Muscle of leg (tissue), 11 donors: ENCODE results near the gene ECSIT. TPM values are rescaled to one million over a fixed set of nuclear protein-coding genes. Genes with fewer than 3 reads are reported as not detected.
A peak's percentile ranks its signal among the peaks of the same experiment; 100 is the strongest.
"Not testable (repeated sequence)": the region's sequence is repeated elsewhere in the genome, so short reads cannot be mapped to it uniquely, and the experiment has no call there.

Source experiments
- DNase-seq: peaks from one replicate; pipeline ENCODE4 v3.0.0; 2013
- H3K27ac ChIP-seq: one replicate; pipeline ENCODE4 v1.5.1; 2013; ENCODE audit warnings: mild to moderate bottlenecking, low read length, control low read depth
- H3K27me3 ChIP-seq: one replicate; pipeline ENCODE4 v1.6.1; 2013; ENCODE audit warnings: low read length; ENCODE audit not compliant: control insufficient read depth, insufficient read depth
- H3K36me3 ChIP-seq: one replicate; pipeline ENCODE4 v1.6.1; 2013; ENCODE audit warnings: low read length; ENCODE audit not compliant: control insufficient read depth, insufficient read depth
- H3K4me1 ChIP-seq: one replicate; pipeline ENCODE4 v1.6.1; 2013; ENCODE audit warnings: low read length; ENCODE audit not compliant: control insufficient read depth, insufficient read depth
- H3K4me3 ChIP-seq: one replicate; pipeline ENCODE4 v1.5.1; 2013; ENCODE audit warnings: low read length, control low read depth
- H3K9me3 ChIP-seq: replicated peaks from 2 replicates; pipeline ENCODE4 v1.6.1; 2013; ENCODE audit warnings: low read depth, low read length; ENCODE audit not compliant: control insufficient read depth
- WGBS: methylation state at CpG from one replicate; pipeline ENCODE4 v1.1.5; 2013; ENCODE audit warnings: missing lambda C conversion rate; ENCODE audit not compliant: insufficient coverage; 5-methylcytosine and 5-hydroxymethylcytosine counted together
- polyA plus RNA-seq, 8 donors: library from polyadenylated mRNA; unstranded; fragments of 120-200 nt; gene quantifications; one replicate each; pipeline versions ENCODE4 v1.2.1 to v1.2.3, GENCODE V29; 2013; ENCODE audit warnings: inconsistent platforms in 1 of 8, low replicate concordance in 1 of 8; ENCODE audit not compliant: insufficient read length in 8 of 8, insufficient read depth in 1 of 8
- total RNA-seq: library from RNA; stranded (reverse); fragments of 120-200 nt; gene quantifications from one replicate; pipeline ENCODE4 v1.2.4, GENCODE V29; 2013

ECSIT gene
- total and polyA plus RNA-seq, 9 donors = 39.6 to 51.4 (median 44.3) TPM

DNA sequence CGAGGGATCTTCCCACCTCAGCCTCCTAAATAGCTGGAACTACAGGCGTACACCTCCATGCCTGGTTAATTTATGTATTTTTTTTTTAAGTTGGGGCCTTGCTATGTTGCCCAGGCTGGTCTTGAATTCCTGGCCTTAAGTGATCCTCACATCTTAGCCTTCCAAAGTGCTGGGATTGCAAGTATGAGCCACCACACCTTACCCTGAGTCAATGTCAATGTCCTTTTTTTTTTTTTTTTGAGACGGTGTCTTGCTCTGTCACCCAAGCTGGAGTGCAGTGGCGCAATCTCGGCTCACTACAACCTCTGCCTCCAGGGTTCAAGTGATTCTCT is 36.7 kb upstream of the ECSIT start:
- H3K4me1 ChIP-seq, H3K27me3 ChIP-seq, DNase-seq, H3K9me3 ChIP-seq, H3K4me3 ChIP-seq, H3K27ac ChIP-seq, H3K36me3 ChIP-seq: not testable (repeated sequence)
- WGBS = no CpG with 5 or more reads among the region's 5 CpGs

DNA sequence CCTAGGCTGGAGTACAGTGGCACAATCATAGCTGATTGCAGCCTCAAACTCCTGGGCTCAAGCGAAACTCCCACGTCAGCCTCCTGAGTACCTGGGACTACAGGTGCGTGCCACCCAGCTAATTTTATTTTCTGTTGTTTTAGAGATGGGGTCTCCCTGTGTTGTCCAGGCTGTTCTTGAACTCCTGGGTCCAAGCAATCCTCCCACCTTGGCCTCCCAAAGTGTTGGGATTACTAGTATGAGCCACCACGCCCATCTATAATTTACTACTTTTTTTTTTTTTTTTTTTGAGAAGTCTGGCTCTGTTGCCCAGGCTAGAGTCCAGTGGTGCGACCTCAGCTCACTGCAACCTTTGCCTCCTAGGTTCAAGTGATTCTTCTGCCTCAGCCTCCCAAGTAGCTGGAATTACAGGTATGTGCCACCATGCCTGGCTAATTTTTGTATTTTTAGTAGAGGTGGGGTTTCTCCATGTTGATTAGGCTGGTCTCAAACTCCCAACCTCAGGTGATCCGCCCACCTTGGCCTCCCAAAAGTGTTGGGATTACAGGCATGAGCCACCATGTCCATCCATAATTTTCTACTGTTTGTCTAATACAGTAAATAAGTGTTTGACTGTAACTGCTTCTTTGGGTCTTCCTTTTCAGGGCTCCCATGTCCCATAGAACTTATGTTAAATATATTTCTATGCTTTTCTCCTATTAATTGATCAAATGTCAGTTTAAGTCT is 35.3 kb upstream of the ECSIT start:
- WGBS = 33% methylated on average over 1 of the region's 6 CpGs
- H3K4me3 ChIP-seq, H3K36me3 ChIP-seq, DNase-seq, H3K27ac ChIP-seq, H3K9me3 ChIP-seq, H3K27me3 ChIP-seq: not testable (repeated sequence)
- peaks cover 10% of the 10 kb centered on the region for H3K4me1 ChIP-seq

DNA sequence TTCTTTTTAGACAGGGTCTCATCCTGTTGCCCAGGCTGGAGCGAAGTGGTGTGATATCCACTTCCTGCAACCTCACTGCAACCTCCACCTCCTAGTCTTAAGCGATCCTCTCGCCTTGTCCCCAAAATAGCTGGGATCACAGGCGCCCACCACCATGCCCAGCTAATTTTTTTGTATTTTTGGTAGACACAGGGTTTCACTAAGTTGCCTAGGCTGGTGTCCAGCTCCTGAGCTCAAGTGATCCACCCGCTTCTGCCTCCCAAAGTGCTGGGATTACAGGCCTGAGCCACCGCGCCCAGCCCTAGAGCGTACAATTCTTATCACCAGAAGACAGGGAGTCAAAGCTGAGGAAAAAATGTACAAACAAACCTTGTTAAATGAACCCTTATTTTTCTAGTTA is 34.6 kb upstream of the ECSIT start:
- no peak overlapping the region for H3K27ac ChIP-seq
- peaks cover 10% of the 10 kb centered on the region for H3K4me1 ChIP-seq
- no peaks in the 10 kb centered on the region for H3K27me3 ChIP-seq
- H3K4me3 ChIP-seq = no peak overlapping the region
- DNase-seq = no peak
- no peaks in the 10 kb centered on the region for H3K9me3 ChIP-seq
- no peaks in the 10 kb centered on the region for H3K36me3 ChIP-seq
- 60% methylated on average over 1 of the region's 8 CpGs for WGBS

DNA sequence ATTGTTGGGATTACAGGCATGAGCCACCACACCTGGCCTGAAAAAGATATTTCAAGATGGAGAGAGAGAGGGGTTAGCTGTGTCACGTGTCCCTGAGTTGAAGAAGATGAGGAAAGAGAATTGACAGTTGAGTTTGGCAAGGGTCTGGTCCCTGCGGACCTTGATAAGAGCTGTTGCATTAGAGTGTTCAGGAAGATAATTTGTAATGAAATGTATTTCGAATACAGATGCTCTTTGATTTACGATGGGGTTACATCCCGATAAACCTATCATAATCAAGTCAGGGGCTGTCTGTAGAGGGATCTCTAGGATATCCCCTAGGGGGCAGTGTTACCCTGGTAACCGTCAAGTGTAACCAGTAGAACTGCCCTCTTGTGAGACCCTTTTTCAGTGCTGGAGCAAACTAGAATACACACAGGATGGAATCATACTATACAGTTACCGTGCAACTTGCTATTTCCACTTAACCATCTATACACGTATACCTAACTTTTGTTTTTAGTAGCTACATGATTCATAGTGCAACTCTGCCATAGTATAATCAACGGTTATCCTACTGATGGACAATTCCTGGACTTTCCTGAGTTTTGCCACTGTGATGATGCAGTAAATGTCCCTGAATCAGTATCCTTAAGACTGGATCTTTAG is 31.6 kb upstream of the ECSIT start:
- no peak overlapping the region for H3K27ac ChIP-seq
- H3K27me3 ChIP-seq = no peaks in the 10 kb centered on the region
- H3K4me3 ChIP-seq = no peak overlapping the region
- peak; percentile 67 for DNase-seq
- H3K4me1 ChIP-seq = peaks cover 20% of the 10 kb centered on the region
- peaks cover 7% of the 10 kb centered on the region for H3K36me3 ChIP-seq
- no peaks in the 10 kb centered on the region for H3K9me3 ChIP-seq
- 29% methylated on average over 4 of the region's 9 CpGs for WGBS

DNA sequence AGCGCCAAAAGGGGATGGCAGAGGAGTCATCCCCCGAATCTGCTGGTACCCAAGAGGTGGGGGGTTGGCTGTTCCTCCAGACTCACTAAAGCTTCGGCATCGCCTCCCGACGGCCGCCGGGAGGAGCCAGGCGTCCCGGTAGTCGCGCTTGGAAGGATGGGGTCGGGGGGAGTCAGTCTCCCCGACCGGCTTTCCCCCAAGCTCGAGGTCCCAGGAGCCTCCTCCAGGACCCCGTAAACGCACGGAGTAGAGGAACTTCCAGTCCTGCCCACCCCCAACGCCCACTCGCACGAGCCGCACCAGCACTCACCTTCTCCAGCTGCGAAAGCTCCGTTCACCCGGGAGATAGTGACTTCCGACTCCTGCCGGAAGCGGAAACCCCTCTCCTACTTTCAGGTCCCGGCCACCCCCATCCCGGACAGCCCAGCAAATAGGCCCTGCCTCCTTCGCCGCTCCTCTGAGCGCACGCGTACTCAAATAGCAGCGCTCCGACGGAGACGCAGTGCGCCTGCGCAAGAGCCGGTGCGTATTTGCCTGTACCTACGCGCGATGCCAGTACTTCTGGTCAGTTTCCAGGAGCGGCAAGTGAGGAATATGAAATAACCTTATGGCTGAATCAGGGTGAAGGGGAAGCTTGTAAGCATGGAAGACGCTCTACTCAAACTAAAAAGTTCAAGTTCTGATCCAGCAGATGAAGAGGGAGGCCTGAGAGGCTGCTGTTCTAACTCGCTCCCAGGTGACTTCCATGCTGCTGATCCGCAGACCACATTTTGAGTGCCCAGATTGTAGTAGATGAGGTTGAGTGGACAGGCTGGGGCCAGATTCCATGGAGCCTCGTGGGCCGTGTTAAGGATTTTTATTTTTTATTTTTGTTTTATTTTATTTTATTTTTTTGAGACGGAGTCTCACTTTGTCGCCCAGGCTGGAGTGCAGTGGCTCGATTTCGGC is 30.2 kb upstream of the ECSIT start, which contains the start of gene ELOF1:
Gene ELOF1, minus strand, starts transcription at position 350 of the 948 bp plus-strand sequence. CDS start 4,883 bp downstream, outside the sequence.
- no peaks in the 10 kb centered on the region for H3K9me3 ChIP-seq
- H3K4me3 ChIP-seq = peak within 1 kb of the TSS; percentile 94
- peak within 1 kb of the TSS; percentile 76 for H3K27ac ChIP-seq
- DNase-seq = peak; percentile 99
- 0% methylated on average over 34 of the region's 57 CpGs for WGBS
- H3K4me1 ChIP-seq = peaks cover 20% of the 10 kb centered on the region
- H3K36me3 ChIP-seq = peaks cover 16% of the 10 kb centered on the region
- no peaks in the 10 kb centered on the region for H3K27me3 ChIP-seq

DNA sequence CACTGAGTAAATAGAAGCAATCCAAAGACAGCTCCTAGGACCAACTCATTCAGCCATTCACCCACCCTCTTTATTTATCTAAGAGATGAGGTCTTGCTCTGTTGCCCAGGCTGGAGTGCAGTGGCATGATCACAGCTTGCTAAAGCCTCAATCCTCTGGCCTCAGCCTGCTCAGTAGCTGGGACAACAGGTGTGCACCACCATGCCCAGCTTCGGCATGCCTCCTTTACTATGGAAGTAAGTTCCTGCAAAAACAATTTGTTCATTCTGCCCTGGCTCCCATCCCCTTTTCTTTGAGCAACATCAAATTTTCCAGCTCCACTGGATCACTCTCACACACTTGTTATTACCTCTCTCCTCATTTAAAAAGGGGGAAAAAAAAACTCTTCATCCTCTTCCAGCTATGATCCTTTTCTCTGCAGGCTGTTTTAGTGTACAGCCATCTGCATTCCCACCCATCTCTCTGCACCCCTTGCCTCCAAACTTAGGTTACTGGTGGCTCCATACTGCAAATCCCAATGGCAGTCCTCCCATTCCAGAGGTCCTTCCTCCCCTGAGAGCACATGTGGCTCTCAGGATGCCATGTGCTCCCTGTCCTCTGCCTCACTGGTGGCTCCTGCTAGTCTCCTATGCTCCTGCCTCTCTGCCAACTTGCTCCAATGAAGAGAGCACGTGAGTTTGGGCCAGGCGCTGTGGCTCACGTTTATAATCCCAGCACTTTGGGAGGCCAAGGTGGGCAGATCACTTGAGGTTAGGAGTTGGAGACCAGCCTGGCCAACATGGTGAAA is 27.9 kb upstream of the ECSIT start:
- Histone ChIP-seq H3K9me3 (no peaks in the 10 kb centered on the region), H3K36me3 (peaks cover 37% of the 10 kb centered on the region), H3K27me3 (no peaks in the 10 kb centered on the region), H3K27ac (no peak overlapping the region), H3K4me3 (no peak overlapping the region), H3K4me1 (peaks cover 20% of the 10 kb centered on the region)
- 89% methylated on average over 2 of the region's 4 CpGs for WGBS
- no peak for DNase-seq

DNA sequence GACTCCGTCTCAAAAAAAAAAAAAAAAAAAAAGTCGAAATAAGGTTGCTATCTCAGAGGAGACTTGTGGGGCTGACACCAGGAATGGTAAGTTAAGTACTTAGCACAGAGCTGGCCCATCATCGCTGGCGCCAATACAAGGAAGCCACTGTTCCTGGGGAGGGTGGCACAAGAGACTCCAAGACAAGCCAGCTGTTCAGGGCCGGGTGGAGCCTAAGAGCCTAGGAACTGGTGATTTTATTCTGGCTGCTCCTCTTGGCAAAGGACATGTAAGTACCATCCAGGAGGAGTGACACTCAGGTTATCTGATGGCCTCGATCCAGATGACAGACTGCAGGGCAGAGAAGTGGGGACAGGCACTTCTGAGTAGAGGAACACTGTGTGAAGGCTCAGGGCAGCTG is 26.3 kb upstream of the ECSIT start:
- H3K27me3 ChIP-seq = no peaks in the 10 kb centered on the region
- no peak overlapping the region for H3K4me3 ChIP-seq
- H3K4me1 ChIP-seq = peaks cover 18% of the 10 kb centered on the region
- 85% methylated on average over 5 of the region's 6 CpGs for WGBS
- no peaks in the 10 kb centered on the region for H3K9me3 ChIP-seq
- no peak for DNase-seq
- no peak overlapping the region for H3K27ac ChIP-seq
- peaks cover 37% of the 10 kb centered on the region for H3K36me3 ChIP-seq

DNA sequence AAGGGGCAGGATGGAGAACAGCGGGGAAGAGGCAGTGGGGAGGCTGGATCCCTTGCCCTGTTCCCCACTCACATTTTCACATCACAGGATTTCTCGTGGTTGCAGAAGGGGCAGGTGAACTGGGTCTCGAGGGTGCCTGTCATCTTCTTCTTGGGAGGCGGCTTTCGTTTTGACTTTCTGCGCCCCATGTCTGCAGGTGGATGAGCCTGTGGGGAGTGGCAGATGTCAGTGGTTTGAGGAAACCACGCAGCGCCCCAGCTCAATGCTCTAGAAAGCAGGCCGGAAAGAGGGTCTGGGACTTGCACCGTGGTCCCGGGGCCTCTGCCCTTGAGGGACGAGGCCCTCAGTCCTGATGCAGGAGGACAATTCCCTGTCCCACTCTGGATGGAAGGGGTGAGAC is 25.2 kb upstream of the ECSIT start:
- peaks cover 37% of the 10 kb centered on the region for H3K36me3 ChIP-seq
- no peaks in the 10 kb centered on the region for H3K27me3 ChIP-seq
- H3K9me3 ChIP-seq = no peaks in the 10 kb centered on the region
- WGBS = 96% methylated on average over 8 of the region's 12 CpGs
- peaks cover 10% of the 10 kb centered on the region for H3K4me1 ChIP-seq
- no peak overlapping the region for H3K27ac ChIP-seq
- DNase-seq = no peak
- no peak overlapping the region for H3K4me3 ChIP-seq

DNA sequence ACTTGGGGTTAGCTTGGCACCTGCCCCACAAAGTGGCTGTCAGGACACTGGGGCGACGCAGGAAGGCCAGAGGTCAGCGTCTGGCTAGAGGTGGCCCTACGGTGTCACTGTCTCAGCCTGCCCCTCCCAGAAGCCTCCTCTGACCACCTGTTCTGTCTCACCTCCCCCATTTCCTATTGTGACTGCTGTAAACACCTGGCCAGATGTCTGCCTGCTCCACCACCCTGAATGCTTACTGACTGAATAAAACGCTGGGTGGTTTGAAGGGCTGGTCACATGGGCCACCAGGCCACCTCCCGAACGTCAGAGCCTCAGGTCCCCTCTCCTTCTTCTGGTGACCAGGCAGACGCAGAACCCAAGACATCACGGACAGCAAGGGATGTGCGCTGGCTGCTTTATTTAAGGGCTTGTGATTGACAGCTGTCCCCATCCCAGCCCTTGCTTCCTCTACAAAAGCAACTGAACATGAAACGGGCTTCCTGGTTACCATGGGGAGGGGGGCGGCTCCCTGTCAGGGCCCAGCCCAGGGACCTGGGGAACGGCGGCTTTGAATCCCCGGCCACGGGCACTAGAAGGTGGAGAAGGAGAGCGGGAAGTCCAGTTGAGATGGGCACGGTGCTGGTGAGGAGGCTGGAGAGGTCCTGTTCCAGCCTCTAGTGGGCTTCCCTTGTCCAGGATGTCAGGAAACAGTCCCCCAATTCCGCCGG is 23.9 kb upstream of the ECSIT start:
- H3K27ac ChIP-seq = no peak overlapping the region
- 80% methylated on average over 17 of the region's 20 CpGs for WGBS

More for the DNA sequence above, 23.9 kb upstream of the ECSIT start:
- no peaks in the 10 kb centered on the region for H3K27me3 ChIP-seq
- no peak overlapping the region for H3K4me3 ChIP-seq
- H3K36me3 ChIP-seq = peaks cover 37% of the 10 kb centered on the region
- no peak for DNase-seq
- H3K9me3 ChIP-seq = no peaks in the 10 kb centered on the region
- H3K4me1 ChIP-seq = peaks cover 2% of the 10 kb centered on the region
